MM.1S (cell line): Measurements from ENCODE around the gene OLIG3.

Source experiments
- EZH2 ChIP-seq: fragments of 300-600 bp; sonication (generic); optimal IDR thresholded peaks from 2 replicates; pipeline ENCODE3; 2017; ENCODE audit warnings: low read depth, mild to moderate bottlenecking, antibody characterized with exemption, low read length, mixed read lengths
- EZH2phosphoT487 ChIP-seq: fragments of 300-600 bp; sonication (generic); IDR thresholded peaks from 2 replicates; pipeline ENCODE4 v1.6.1; 2018; ENCODE audit warnings: antibody characterized with exemption, low read length
- TF ChIP-seq, protein P1 (sequence below): fragments of 300-600 bp; sonication (generic); IDR thresholded peaks from 2 replicates; pipeline ENCODE4 v1.5.1; 2016; ENCODE audit warnings: antibody characterized with exemption, low read length, mixed read lengths

DNA sequence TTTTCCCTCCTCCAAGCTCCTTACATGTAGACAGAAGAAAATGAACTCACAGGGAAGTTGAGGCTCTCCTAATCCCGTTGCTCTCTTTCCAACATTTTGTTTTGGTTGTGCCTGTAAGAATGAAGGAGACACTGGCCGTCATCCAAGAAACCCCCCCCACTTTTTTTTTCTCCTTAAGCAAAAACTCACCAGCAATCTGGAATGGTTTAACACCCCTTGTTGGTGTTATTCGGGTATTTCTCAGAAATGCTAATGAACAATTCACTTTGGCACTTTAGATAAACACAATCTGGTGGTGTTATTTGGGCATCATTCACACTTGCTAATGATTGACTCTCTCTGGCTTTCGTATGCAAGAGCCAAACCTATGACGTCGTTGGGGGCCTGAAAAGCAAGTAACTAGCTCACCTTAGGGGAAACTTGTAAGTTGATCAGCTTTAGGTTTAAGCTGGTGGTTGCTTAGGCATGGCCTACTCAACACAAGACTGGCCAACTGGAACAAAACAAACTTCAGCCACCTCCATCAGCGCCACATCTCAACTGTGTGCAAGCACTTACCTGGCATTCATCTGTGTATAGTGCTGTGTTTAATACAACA, 24.3 kb upstream of the OLIG3 start:
- TF ChIP-seq, protein P1, sequence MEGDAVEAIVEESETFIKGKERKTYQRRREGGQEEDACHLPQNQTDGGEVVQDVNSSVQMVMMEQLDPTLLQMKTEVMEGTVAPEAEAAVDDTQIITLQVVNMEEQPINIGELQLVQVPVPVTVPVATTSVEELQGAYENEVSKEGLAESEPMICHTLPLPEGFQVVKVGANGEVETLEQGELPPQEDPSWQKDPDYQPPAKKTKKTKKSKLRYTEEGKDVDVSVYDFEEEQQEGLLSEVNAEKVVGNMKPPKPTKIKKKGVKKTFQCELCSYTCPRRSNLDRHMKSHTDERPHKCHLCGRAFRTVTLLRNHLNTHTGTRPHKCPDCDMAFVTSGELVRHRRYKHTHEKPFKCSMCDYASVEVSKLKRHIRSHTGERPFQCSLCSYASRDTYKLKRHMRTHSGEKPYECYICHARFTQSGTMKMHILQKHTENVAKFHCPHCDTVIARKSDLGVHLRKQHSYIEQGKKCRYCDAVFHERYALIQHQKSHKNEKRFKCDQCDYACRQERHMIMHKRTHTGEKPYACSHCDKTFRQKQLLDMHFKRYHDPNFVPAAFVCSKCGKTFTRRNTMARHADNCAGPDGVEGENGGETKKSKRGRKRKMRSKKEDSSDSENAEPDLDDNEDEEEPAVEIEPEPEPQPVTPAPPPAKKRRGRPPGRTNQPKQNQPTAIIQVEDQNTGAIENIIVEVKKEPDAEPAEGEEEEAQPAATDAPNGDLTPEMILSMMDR, result no peak
- TF ChIP-seq EZH2 (no peak), EZH2phosphoT487 (no peak)
